Erythroblast (primary cell): ENCODE results near the gene ST6GAL1.

Experiments
- DNase-seq, 2 experiments: peaks; one replicate each; lab custom pipeline; 2025; lab: John Stamatoyannopoulos, UW
- GATA1 ChIP-seq: IDR thresholded peaks from 2 replicates; pipeline ENCODE4 v1.6.1; 2011; ENCODE audit warnings: low read depth, mild to moderate bottlenecking, control low read depth, low read length, moderate library complexity
- POLR2A ChIP-seq: IDR thresholded peaks from 2 replicates; pipeline ENCODE4 v1.6.1; 2011; ENCODE audit warnings: mild to moderate bottlenecking, low read length

ST6GAL1 gene

GRCh38 chr3:187026317-187026670 lies 96.0 kb downstream of the ST6GAL1 start:
- DNase-seq, result no peak
- TF ChIP-seq POLR2A (no peak), GATA1 (no peak)

- TF ChIP-seq GATA1, result no peak
- no peak for DNase-seq
Measured at GRCh38 chr3:187027531-187028278, 97.4 kb downstream of the ST6GAL1 start.

DNA sequence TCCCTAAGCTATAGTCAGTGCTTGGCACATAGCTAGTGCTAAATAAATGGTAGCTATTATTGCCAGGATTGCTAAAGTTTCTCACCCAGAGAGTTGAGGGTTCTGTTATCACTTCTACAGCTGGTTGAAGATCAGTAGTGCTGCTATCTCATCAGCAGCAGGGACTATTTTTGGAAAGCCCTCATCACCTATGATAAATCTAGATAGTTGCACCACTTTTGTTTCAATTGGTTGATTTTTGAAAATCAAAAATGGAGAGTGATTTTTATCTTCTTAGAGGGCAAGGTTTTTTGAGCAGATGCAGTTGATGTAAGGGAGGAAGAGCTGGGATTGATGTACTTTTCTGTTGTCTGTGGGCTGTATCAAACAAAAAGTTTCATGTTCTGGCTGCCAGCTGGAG lies 101.6 kb downstream of the ST6GAL1 start:
- TF ChIP-seq GATA1 (no peak), POLR2A (no peak)
- peak in 1 of 2 experiments; percentile 34 for DNase-seq

DNA sequence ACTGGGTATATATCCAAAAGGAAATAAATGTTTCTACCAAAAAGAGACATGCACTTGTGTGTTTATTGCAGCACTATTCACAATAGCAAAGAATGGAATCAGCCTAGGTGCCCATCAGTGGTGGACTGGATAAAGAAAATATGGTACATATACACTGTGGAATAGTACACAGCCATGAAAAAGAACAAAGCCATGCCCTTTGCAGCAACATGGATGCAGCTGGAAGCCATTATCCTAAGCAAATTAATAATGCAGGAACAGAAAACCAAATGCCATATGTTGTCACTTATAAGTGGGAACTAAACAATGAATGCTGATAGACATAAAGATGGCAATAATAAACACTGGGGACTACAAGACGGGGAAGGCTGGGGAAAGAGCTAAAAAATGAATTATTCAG lies 106.1 kb downstream of the ST6GAL1 start:
- TF ChIP-seq POLR2A (no peak), GATA1 (no peak)
- DNase-seq, result no peak

DNA sequence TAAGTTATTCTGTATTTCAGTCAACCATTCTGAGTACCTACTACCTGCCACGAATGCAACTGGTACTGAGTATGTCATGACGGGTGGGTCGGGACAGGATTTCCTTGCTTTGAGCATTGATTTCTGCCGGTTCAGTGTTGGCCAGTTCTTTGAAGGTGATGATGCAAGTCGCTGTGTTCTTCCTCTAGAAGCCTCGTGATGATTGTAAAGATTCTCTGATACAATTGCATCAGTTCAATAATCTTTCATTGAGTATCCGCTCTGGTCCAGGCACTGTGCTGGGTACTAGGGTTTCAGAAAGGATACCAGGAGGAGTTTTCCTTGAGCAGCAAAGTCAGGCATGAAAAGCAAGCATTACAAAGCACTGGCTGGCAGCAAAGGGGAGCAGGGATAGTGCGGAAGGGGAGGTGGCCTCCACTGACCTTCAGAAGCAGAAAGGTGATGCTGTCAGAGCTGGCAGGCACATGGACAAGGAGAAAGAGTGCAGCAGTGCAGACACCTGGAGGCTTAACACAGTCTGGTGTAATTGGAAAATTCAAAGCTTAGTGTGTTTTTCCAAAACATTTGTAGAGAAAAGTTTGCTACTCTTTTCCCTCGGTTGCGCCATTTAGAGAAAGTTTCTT lies 108.9 kb downstream of the ST6GAL1 start:
- no peak for TF ChIP-seq GATA1
- DNase-seq, result no peak

GRCh38 chr3:187039723-187040414 lies 109.5 kb downstream of the ST6GAL1 start:
- TF ChIP-seq GATA1 (no peak), POLR2A (no peak)
- no peak for DNase-seq

GRCh38 chr3:187040516-187041361 lies 110.4 kb downstream of the ST6GAL1 start:
- TF ChIP-seq POLR2A, result no peak
- TF ChIP-seq GATA1, result no peak
- no peak for DNase-seq

- peak; percentile 70 to 72 for DNase-seq
- no peak for TF ChIP-seq GATA1
- TF ChIP-seq POLR2A, result no peak
Measured at GRCh38 chr3:187041362-187042307, 111.3 kb downstream of the ST6GAL1 start.

DNA sequence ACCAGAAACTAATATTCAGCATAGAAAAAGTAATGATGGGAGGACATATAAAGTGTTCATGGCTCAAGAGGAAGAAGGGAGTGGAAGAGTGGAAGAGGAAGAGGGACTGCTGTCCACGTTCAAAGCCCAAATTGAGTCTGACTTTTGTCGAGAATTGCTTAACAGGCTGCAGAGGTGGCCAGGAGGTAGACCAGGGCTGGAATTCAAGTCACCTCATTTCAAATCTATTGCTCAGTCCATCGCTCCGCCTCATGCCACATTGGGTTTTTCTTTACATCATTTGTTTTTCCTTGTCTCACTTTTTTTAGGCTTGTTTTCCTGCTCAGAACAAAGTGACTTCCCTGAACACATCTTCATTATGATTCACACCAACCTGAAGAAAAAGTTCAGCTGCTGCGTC lies 112.0 kb downstream of the ST6GAL1 start:
- DNase-seq, result no peak
- TF ChIP-seq GATA1 (no peak), POLR2A (no peak)

GRCh38 chr3:187042874-187043458 lies 112.6 kb downstream of the ST6GAL1 start:
- DNase-seq, result no peak
- TF ChIP-seq POLR2A (no peak), GATA1 (no peak)

- TF ChIP-seq POLR2A (no peak), GATA1 (no peak)
- no peak for DNase-seq
Measured at GRCh38 chr3:187044206-187044605, 113.9 kb downstream of the ST6GAL1 start.

DNA sequence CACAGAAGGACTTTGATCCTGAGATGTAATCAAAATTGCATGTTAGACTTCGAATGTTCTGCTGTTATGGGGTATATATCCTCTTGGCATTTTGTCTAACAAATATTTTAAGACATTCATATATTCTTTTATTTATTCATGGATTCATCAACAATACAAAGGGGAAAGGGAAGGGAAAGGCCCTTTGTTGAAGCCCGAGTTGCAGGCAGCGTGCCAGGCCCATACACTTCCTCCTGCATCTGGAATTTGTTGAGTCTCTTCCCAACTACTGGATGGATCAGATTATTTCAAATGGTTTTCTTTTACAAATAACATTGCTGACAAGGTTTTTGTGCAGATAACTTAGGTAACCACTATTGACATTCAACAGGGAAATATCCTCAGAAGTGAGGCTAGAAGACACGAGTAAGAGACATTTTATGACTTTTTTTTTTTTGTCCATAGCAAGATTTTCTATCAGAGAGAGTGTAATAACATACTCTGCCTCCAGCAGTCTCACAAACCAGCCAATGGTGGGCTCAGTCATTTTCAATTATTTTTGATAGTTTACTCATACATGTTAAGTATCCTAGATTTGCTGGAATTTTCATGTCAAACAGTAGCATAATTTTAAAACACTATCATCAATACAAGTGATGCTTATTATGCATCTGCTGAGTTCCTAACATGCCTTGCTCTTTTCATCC lies 114.7 kb downstream of the ST6GAL1 start:
- no peak for TF ChIP-seq POLR2A
- no peak for TF ChIP-seq GATA1
- DNase-seq, result no peak
